Neuronal stem cell (in vitro differentiated cells): ENCODE results near the gene MSMP.
A peak's percentile ranks its signal among the peaks of the same experiment; 100 is the strongest.

ENCODE experiments used
- DNase-seq: peaks from one replicate; pipeline ENCODE4 v3.0.0-alpha.2; 2013; ENCODE audit warnings: low spot score
- H2AFZ ChIP-seq: one replicate; pipeline ENCODE4 v1.6.1; 2013; ENCODE audit warnings: mild to moderate bottlenecking, low read length, inconsistent platforms
- H2AK5ac ChIP-seq: 2 replicates; pipeline ENCODE4 v1.6.1; 2013; ENCODE audit warnings: low read depth, mild to moderate bottlenecking, inconsistent platforms, low read length, moderate library complexity, mixed read lengths
- H2BK120ac ChIP-seq: 2 replicates; pipeline ENCODE4 v1.6.1; 2013; ENCODE audit warnings: low read depth, mild to moderate bottlenecking, inconsistent platforms, low read length, moderate library complexity, mixed read lengths
- H2BK12ac ChIP-seq: one replicate; pipeline ENCODE4 v1.6.1; 2013; ENCODE audit warnings: low read length, inconsistent platforms
- H2BK15ac ChIP-seq: 2 replicates; pipeline ENCODE4 v1.6.1; 2013; ENCODE audit warnings: mild to moderate bottlenecking, low read length, inconsistent platforms, mixed read lengths
- H2BK5ac ChIP-seq: one replicate; pipeline ENCODE4 v1.6.1; 2013; ENCODE audit warnings: inconsistent platforms, mild to moderate bottlenecking, low read length, moderate library complexity
- H3K14ac ChIP-seq: one replicate; pipeline ENCODE4 v1.6.1; 2013; ENCODE audit warnings: low read length, inconsistent platforms
- H3K18ac ChIP-seq: 2 replicates; pipeline ENCODE4 v1.6.1; 2013; ENCODE audit warnings: low read length, inconsistent platforms
- H3K23ac ChIP-seq: 2 replicates; pipeline ENCODE4 v1.6.1; 2013; ENCODE audit warnings: low read depth, mild to moderate bottlenecking, mixed read lengths, low read length, inconsistent platforms; ENCODE audit not compliant: poor library complexity
- H3K27ac ChIP-seq: replicated peaks from 3 replicates; pipeline ENCODE4 v1.5.1; 2013; ENCODE audit warnings: low read length, inconsistent platforms
- H3K27me3 ChIP-seq, 3 experiments: 2 replicates each; pipeline ENCODE4 v1.6.1; 2013; ENCODE audit warnings: low read length in 3 of 3, mild to moderate bottlenecking in 2 of 3, inconsistent platforms in 1 of 3, low read depth in 1 of 3, mixed read lengths in 1 of 3, moderate library complexity in 1 of 3; ENCODE audit not compliant: control insufficient read depth in 3 of 3, insufficient read depth in 3 of 3
- H3K36me3 ChIP-seq, 2 donors: replicated peaks in 1 of 2; 2 replicates each; pipeline ENCODE4 v1.6.1; 2013; ENCODE audit warnings: low read length in 2 of 2; ENCODE audit not compliant: control insufficient read depth in 2 of 2, insufficient read depth in 2 of 2
- H3K4ac ChIP-seq: 2 replicates; pipeline ENCODE4 v1.6.1; 2013; ENCODE audit warnings: inconsistent platforms, mild to moderate bottlenecking, low read length, moderate library complexity
- H3K4me1 ChIP-seq, 2 donors: 1 replicate in 1 of 2; 2 replicates in 1 of 2; pipeline ENCODE4 v1.6.1; 2013; ENCODE audit warnings: low read length in 2 of 2, low read depth in 1 of 2; ENCODE audit not compliant: control insufficient read depth in 2 of 2, insufficient read depth in 1 of 2
- H3K4me2 ChIP-seq: one replicate; pipeline ENCODE4 v1.6.1; 2013; ENCODE audit warnings: mild to moderate bottlenecking, low read length, inconsistent platforms; ENCODE audit not compliant: insufficient read depth, poor library complexity, severe bottlenecking
- H3K4me3 ChIP-seq, 2 donors: 2 replicates each; pipeline ENCODE4 v1.5.1; 2013; ENCODE audit warnings: low read length in 2 of 2, mild to moderate bottlenecking in 2 of 2, inconsistent platforms in 1 of 2, moderate library complexity in 1 of 2
- H3K79me1 ChIP-seq: one replicate; pipeline ENCODE4 v1.6.1; 2013; ENCODE audit warnings: low read depth, mild to moderate bottlenecking, inconsistent platforms, low read length, moderate library complexity
- H3K9ac ChIP-seq: one replicate; pipeline ENCODE4 v1.6.1; 2013; ENCODE audit warnings: mild to moderate bottlenecking, low read depth, low read length, inconsistent platforms; ENCODE audit not compliant: poor library complexity
- H3K9me3 ChIP-seq, 2 donors: replicated peaks in 1 of 2; 2 replicates each; pipeline versions ENCODE3 to v1.6.1; 2013; ENCODE audit warnings: low read length in 2 of 2, mild to moderate bottlenecking in 2 of 2, inconsistent platforms in 1 of 2, low read depth in 1 of 2, mixed read lengths in 1 of 2, moderate library complexity in 1 of 2; ENCODE audit not compliant: control insufficient read depth in 2 of 2, insufficient read depth in 1 of 2
- H4K8ac ChIP-seq: one replicate; pipeline ENCODE4 v1.6.1; 2013; ENCODE audit warnings: low read depth, mild to moderate bottlenecking, inconsistent platforms, low read length, moderate library complexity
- H4K91ac ChIP-seq: one replicate; pipeline ENCODE4 v1.6.1; 2013; ENCODE audit warnings: low read length, low read depth, mild to moderate bottlenecking, inconsistent platforms; ENCODE audit not compliant: poor library complexity
- WGBS, 2 donors: extraction: QIAGEN DNeasy Blood & Tissue Kit; methylation state at CpG; one replicate each; pipeline ENCODE4 v1.1.7; 2013; ENCODE audit warnings: missing lambda C conversion rate in 2 of 2, mixed read lengths in 1 of 2; ENCODE audit not compliant: insufficient read length in 2 of 2, insufficient replicate concordance in 1 of 2; ENCODE audit errors: extremely low coverage in 2 of 2; 5-methylcytosine and 5-hydroxymethylcytosine counted together

MSMP gene

GRCh38 chr9:35729700-35730485 is 24.2 kb downstream of the MSMP start:
- no peaks in the 10 kb centered on the region for H3K27me3 ChIP-seq
- WGBS, 2 donors, result no CpG with 5 or more reads among the region's 6 CpGs
- peak overlapping the region; percentile 22 for H3K4me2 ChIP-seq
- H3K36me3 ChIP-seq, result peaks cover 9 to 46% of the 10 kb centered on the region in 2 donors
- no peak overlapping the region for H2BK120ac ChIP-seq
- H2AK5ac ChIP-seq, result no peak overlapping the region
- H3K14ac ChIP-seq, result no peak overlapping the region
- H4K91ac ChIP-seq, result no peak overlapping the region
- DNase-seq, result peak; percentile 31
- no peak overlapping the region for H2BK12ac ChIP-seq
- no peak overlapping the region for H3K4ac ChIP-seq
- no peak overlapping the region for H4K8ac ChIP-seq
- H2AFZ ChIP-seq, result no peak overlapping the region
- peaks cover 3% of the 10 kb centered on the region for H3K79me1 ChIP-seq
- peak overlapping the region in 1 of 2 donors; percentile 74 for H3K4me3 ChIP-seq
- H3K9ac ChIP-seq, result no peak overlapping the region
- no peaks in the 10 kb centered on the region for H3K9me3 ChIP-seq
- no peak overlapping the region for H2BK5ac ChIP-seq
- no peak overlapping the region for H3K23ac ChIP-seq
- no peak overlapping the region for H3K18ac ChIP-seq
- H3K27ac ChIP-seq, result peak overlapping the region; percentile 30
- no peak overlapping the region for H2BK15ac ChIP-seq
- H3K4me1 ChIP-seq, result peaks cover 46 to 48% of the 10 kb centered on the region in 2 donors

DNA sequence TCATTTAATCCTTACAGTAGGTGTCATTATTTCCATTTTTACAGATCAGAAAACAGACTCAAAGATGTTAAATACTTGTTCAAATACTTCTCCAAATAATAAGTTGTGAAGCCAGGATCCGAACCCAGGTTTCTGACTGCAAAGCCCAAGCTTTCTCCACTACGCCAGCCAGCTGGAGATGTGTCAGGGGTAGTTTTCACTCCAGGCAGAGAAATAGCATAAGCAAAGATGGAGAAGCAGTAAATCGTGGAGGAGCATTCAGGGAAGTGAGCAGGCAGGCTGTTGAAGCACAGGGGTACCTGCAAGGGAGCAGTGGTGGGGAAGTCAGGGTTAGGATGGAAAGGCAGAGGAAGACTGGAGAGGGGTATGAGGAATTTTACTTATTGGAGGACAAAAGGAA is 25.0 kb downstream of the MSMP start:
- H3K27me3 ChIP-seq, result no peaks in the 10 kb centered on the region
- no peak overlapping the region for H2BK15ac ChIP-seq
- no peak overlapping the region for H3K9ac ChIP-seq
- H2AFZ ChIP-seq, result no peak overlapping the region
- no peak overlapping the region for H2BK5ac ChIP-seq
- no peak overlapping the region for H3K14ac ChIP-seq
- no peak overlapping the region for H2BK120ac ChIP-seq
- no peak overlapping the region for H4K91ac ChIP-seq
- no CpG with 5 or more reads among the region's 3 CpGs for WGBS, 2 donors
- H3K79me1 ChIP-seq, result peaks cover 3% of the 10 kb centered on the region
- peak overlapping the region; percentile 36 for H3K4me2 ChIP-seq
- peaks cover 15 to 46% of the 10 kb centered on the region in 2 donors for H3K36me3 ChIP-seq
- peak overlapping the region; percentile 61 for H3K18ac ChIP-seq
- H2AK5ac ChIP-seq, result peak overlapping the region; percentile 57
- H2BK12ac ChIP-seq, result no peak overlapping the region
- H3K23ac ChIP-seq, result no peak overlapping the region
- peaks cover 46 to 48% of the 10 kb centered on the region in 2 donors for H3K4me1 ChIP-seq
- no peak for DNase-seq
- H3K9me3 ChIP-seq, result no peaks in the 10 kb centered on the region
- H3K27ac ChIP-seq, result peak overlapping the region; percentile 79
- no peak overlapping the region for H3K4ac ChIP-seq
- peak overlapping the region in 1 of 2 donors; percentile 12 for H3K4me3 ChIP-seq
- H4K8ac ChIP-seq, result no peak overlapping the region

- no CpG with 5 or more reads among the region's 10 CpGs for WGBS, 2 donors
- Histone ChIP-seq H3K4me2 (peak overlapping the region; percentile 52), H2AFZ (no peak overlapping the region), H3K23ac (no peak overlapping the region), H3K27ac (peak overlapping the region; percentile 91), H2BK120ac (peak overlapping the region; percentile 1), H3K9me3 (no peaks in the 10 kb centered on the region), H3K4me3 (peak overlapping the region in 1 of 2 donors; percentile 38), H4K8ac (no peak overlapping the region), H2BK15ac (no peak overlapping the region), H3K9ac (no peak overlapping the region), H4K91ac (peak overlapping the region; percentile 81), H3K27me3 (no peaks in the 10 kb centered on the region), H2BK12ac (no peak overlapping the region), H3K4me1 (peaks cover 41 to 46% of the 10 kb centered on the region in 2 donors), H2BK5ac (no peak overlapping the region), H3K4ac (no peak overlapping the region), H3K36me3 (peaks cover 21 to 46% of the 10 kb centered on the region in 2 donors), H3K79me1 (peaks cover 3% of the 10 kb centered on the region), H2AK5ac (no peak overlapping the region), H3K18ac (peak overlapping the region; percentile 38), H3K14ac (no peak overlapping the region)
- peak; percentile 72 for DNase-seq
These were observed 25.8 kb downstream of the MSMP start for GRCh38 chr9:35728041-35728971.

GRCh38 chr9:35727676-35728040 is 26.4 kb downstream of the MSMP start:
- Histone ChIP-seq H4K8ac (no peak overlapping the region), H3K14ac (no peak overlapping the region), H3K4me2 (peak overlapping the region; percentile 52), H2BK12ac (no peak overlapping the region), H2AK5ac (peak overlapping the region; percentile 34), H3K27ac (peak overlapping the region; percentile 91), H3K4me3 (no peak overlapping the region), H2AFZ (no peak overlapping the region), H4K91ac (peak overlapping the region; percentile 81), H3K9ac (no peak overlapping the region), H3K36me3 (peaks cover 24 to 53% of the 10 kb centered on the region in 2 donors), H2BK120ac (peak overlapping the region; percentile 1), H3K18ac (peak overlapping the region; percentile 91), H3K4me1 (peaks cover 41% of the 10 kb centered on the region in 2 donors), H3K4ac (no peak overlapping the region), H3K27me3 (no peaks in the 10 kb centered on the region), H2BK5ac (peak overlapping the region; percentile 43), H2BK15ac (no peak overlapping the region), H3K79me1 (peaks cover 3% of the 10 kb centered on the region), H3K9me3 (no peaks in the 10 kb centered on the region), H3K23ac (no peak overlapping the region)
- no CpG with 5 or more reads among the region's 5 CpGs for WGBS, 2 donors
- DNase-seq, result no peak
